NK-92 (cell line): ENCODE results near the gene EXOC6B.

Source experiments
- DNase-seq: peaks from one replicate; lab custom pipeline; 2025; ENCODE audit not compliant: unreplicated experiment; lab: John Stamatoyannopoulos, UW

Gene EXOC6B

GRCh38 chr2:72235497-72236415, 590.1 kb downstream of the EXOC6B start:
- DNase-seq, result no peak

DNA sequence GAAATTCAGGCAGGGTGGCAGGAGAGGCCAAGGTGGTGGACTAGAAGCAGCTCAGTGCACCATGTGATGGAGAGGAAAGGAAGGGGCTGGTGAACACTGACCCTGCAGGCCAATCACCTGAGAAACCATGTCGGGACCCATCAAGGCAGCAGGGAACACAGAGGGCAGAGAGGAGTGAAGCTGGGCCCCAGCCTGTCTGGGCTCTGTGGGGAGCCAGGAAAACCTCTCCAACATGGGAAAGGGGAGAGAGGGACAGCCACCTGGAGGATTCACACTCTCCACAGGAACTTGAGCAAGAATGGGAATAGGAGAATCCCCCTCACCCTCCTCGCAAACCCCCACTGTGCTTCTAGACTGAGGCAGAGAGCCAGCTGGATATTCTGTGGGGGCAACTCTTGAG, 592.6 kb downstream of the EXOC6B start:
- DNase-seq, result no peak

DNA sequence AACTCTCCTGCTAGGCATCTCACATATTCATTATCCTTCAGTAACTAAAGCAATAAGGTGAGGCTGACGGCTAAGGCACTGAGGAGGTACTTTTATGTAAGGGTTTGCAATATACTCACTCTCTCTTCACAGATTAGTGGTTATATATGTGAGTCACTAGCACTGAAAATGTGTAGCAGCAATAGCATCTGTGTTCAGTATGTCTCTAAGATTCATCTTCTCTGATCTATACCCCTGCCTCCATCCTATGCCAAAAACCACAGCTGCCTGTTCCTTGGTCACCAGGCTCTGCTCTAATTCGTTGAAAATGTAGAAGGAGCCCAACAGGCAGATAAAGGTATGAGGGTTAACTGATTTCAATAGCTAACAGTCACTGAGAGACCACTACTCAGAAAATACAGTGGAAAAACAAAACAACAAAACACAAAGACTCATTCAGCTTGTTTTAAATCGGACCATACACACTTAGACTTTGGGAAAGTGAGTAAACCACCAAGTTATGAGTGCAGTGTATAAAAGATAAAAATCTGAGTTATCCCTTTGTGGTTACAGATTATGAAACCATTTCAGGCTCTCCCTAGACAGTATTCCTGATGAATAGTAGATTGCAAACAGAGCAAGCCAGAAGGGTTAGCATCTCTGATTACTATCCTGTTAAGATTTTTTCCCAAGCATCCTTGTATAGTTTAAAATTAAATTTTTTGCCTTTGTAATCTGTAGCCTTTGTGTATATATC, 602.8 kb downstream of the EXOC6B start:
- no peak for DNase-seq

GRCh38 chr2:72220170-72220569, 605.7 kb downstream of the EXOC6B start:
- no peak for DNase-seq

DNA sequence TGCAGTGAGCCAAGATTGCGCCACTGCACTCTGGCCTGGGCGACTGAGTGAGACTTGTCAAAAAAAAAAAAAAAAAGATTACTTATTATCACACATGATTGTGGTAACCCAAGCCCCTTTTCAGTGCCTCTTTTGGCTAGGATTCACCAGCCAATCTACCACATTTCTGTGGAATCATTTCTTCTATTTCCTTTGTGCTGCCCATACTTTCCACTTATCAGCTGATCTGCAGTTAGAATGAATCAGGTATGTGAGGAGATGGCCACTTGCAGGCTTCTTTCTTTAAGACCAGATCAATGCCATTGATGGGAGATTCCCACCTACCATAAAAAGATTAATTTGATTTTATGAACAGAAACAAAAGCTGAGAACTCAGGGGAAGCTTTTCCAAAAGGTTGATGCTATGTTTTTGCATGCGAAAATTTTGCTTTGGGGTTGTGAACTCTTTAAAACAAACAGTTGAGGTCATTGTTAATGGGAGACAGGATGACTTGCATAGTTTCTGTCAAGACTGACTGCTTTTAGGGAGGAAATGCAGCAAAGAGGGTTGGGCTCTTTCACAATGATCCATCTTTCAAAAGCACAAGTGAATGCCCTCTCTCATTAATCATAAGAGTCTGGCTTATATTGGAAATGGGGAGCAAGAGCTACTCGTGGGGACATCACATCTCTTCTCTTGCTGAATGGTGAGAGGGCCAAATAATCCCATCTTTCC, 611.2 kb downstream of the EXOC6B start:
- DNase-seq, result no peak

DNA sequence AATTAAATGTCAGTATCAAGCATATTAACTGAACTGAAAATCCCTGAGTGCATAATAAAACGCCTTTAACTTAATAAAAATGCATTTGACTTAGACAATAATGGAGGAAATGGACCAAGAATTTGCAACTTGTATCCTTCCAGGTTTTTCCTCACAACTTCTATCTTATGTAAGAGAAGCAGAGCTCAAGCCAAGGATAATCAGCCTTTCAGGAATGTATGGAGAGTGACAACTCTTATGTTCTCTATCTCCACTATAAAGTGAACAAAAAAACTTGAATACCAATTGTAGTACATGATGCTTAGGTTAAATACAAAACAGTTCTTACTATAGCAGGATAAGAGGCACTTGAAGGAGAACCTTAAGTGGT, 613.4 kb downstream of the EXOC6B start:
- no peak for DNase-seq

- DNase-seq, result no peak
Measured at GRCh38 chr2:72211777-72212485, 613.9 kb downstream of the EXOC6B start.

DNA sequence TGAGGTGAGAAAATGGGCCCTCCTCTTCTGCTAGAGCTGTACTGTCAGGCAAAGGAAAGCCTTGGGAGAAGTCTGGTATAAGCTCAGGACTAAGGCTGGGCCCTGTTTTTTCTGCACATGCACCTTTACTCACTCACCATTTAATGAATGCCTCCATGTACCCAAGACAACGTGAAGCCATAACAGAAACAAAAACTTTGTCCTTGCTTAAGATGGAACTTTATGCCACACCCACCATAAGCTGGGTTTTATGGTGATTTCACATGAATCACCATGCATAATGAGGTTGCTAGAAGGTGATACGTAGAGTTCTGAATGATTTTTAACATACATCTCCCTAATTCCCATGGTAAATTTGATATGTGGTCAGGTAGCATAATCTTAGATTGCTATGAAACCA, 614.5 kb downstream of the EXOC6B start:
- DNase-seq, result no peak

DNA sequence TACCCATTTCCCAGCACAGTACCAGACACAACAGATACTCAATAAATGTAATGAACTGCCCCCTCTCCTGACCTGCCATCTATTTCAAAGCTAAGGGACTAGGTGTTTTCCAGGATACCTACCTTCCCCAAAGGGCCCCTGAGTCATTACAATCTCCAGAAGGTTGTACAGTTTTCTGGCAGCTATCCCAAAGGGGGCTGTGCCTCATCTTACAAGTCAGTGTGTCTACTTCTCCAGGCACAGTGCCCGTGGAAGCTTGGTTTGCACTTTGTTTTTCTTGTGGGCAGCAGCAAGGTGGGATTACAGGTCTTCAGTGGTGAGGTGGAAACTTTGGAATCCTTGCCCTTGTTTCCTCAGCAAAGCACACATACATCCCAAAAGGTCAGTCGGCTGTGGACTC, 615.4 kb downstream of the EXOC6B start:
- DNase-seq, result no peak

DNA sequence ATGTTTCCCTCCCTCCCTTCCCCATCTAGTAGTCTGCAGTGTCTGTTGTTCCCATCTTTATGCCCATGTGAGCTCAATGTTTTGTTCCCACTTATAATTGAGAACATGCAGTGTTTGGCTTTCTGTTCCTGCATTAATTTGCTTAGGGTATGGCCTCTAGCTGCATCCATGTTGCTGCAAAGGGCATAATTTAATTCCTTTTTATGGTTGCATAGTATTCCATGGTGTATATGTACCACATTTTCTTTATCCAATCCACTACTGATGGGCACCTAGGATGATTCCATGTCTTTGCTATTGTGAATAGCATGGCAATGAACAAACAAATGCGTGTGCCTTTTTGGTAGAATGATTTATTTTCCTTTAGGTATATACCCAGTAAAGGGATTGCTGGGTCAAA, 617.6 kb downstream of the EXOC6B start:
- DNase-seq, result no peak

- DNase-seq, result no peak
Measured at GRCh38 chr2:72207334-72207733, 618.5 kb downstream of the EXOC6B start.

GRCh38 chr2:72205504-72205881, 620.3 kb downstream of the EXOC6B start:
- no peak for DNase-seq

DNA sequence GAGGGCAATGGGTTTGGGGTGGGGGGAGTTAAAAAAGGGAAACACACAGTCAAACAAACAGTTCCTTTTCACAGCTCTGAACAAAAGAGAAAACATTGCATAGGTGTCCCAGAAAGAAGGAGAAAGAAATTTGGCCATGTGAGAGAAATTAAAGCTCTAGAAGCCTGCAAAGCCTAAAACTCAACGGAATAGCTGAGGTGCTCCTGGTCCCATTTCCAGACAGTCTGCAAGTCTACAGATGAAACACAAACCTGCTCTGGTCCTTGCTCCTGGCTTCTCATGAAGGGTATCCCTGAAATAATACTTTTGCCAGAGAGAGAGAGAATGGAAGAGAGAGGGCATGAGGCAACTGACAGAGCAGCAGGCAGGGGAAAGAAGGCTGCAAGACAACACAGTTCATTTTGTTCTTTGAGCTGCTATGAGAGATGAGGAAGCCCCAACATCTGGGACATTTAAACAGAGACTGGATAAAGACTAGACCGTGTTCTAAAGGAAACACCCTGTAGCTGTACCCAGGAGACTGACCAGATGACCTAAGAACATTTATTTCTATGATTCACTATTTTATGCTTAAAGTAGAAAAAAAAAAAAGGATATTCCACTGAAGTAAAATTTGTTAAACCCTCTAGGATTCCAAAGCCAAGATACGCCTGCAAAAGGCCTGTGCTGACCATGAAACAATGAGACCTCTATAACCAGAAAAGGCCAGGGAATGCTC, 620.9 kb downstream of the EXOC6B start:
- DNase-seq, result no peak

- DNase-seq, result no peak
Measured at GRCh38 chr2:72204156-72204785, 621.6 kb downstream of the EXOC6B start.

GRCh38 chr2:72198532-72199241, 627.1 kb downstream of the EXOC6B start:
- no peak for DNase-seq

GRCh38 chr2:72193723-72194122, 632.1 kb downstream of the EXOC6B start:
- no peak for DNase-seq

GRCh38 chr2:72191441-72191840, 634.4 kb downstream of the EXOC6B start:
- DNase-seq, result no peak

- no peak for DNase-seq
Measured at GRCh38 chr2:72185206-72185605, 640.6 kb downstream of the EXOC6B start.

DNA sequence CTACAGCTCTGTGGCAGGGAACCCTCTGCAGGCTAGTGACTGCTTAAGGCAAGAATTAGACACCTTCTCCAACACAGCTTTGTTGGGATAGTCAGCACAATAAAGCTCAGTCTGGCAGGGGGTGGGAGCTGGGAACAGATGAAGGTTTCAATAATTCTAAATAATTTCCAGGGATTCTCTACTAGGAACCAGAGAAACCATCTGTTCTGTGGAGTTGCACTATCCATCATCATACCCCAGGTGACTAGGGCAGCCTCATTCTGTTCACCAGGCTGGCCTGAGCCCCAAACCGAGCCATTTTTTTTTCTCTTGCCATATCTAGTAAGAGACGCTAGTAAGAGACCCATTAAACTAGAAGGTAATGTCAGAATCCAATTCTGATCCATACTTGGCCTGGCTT, 642.4 kb downstream of the EXOC6B start:
- DNase-seq, result no peak
